Measurements from ENCODE around the gene MKLN1.

MKLN1 gene

DNA sequence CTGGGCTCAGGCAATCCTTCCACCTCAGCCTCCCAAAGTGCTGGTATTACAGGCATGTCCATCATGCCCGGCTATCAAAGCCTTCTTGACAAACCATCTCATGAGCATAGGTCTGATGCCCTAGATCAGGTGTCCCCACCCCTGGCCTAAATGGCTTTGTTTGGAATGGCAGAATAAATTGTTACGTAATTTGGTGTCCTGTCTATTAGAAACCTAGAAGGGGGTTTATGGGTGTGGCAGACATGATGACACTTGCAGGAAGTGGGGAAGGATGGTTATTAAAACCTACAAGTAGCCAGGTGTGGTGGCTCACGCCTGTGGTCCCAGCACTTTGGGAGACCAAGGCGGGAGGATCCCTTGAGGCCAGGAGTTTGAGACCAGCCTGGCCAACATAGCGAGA, 38.6 kb upstream of the MKLN1 start:
- TF ChIP-seq, protein P1, sequence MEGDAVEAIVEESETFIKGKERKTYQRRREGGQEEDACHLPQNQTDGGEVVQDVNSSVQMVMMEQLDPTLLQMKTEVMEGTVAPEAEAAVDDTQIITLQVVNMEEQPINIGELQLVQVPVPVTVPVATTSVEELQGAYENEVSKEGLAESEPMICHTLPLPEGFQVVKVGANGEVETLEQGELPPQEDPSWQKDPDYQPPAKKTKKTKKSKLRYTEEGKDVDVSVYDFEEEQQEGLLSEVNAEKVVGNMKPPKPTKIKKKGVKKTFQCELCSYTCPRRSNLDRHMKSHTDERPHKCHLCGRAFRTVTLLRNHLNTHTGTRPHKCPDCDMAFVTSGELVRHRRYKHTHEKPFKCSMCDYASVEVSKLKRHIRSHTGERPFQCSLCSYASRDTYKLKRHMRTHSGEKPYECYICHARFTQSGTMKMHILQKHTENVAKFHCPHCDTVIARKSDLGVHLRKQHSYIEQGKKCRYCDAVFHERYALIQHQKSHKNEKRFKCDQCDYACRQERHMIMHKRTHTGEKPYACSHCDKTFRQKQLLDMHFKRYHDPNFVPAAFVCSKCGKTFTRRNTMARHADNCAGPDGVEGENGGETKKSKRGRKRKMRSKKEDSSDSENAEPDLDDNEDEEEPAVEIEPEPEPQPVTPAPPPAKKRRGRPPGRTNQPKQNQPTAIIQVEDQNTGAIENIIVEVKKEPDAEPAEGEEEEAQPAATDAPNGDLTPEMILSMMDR (IDR thresholded peaks at IDR 0.05; ENCODE audit: extremely low read depth, missing control alignments) = no peak
- DNase-seq (ENCODE audit: low spot score) = no peak

- TF ChIP-seq, protein P1 (IDR thresholded peaks at IDR 0.05; ENCODE audit: extremely low read depth, missing control alignments) = no peak
- no peak for DNase-seq (ENCODE audit: low spot score)
Measured at GRCh38 chr7:131292141-131292905, 35.4 kb upstream of the MKLN1 start.

- TF ChIP-seq, protein P1 (IDR thresholded peaks at IDR 0.05; ENCODE audit: extremely low read depth, missing control alignments) = no peak
- no peak for DNase-seq (ENCODE audit: low spot score)
Measured at GRCh38 chr7:131293018-131293417, 34.7 kb upstream of the MKLN1 start.

DNA sequence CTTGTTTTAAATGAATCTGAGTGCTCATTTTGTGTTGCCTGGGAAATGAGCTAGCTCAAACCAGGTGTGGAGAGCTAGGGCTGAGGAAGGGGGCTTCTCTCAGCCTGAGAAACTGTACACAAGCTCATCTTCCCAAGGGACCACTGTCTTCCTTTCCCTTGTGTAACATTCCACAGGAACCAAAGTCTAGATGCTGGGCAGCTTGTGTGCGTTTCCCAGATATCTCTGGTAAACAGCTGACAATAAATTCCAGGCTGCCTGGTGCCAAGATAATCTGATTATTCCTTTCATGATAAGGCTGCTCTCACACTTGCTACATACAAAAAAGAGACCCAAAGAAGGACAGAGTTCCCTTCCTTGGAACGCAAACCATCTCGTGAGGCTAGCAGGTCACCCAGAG, 33.1 kb upstream of the MKLN1 start:
- no peak for DNase-seq (ENCODE audit: low spot score)
- TF ChIP-seq, protein P1 (IDR thresholded peaks at IDR 0.05; ENCODE audit: extremely low read depth, missing control alignments) = no peak

GRCh38 chr7:131298608-131298992, 29.1 kb upstream of the MKLN1 start:
- no peak for DNase-seq (ENCODE audit: low spot score)
- TF ChIP-seq, protein P1 (IDR thresholded peaks at IDR 0.05; ENCODE audit: extremely low read depth, missing control alignments) = no peak

DNA sequence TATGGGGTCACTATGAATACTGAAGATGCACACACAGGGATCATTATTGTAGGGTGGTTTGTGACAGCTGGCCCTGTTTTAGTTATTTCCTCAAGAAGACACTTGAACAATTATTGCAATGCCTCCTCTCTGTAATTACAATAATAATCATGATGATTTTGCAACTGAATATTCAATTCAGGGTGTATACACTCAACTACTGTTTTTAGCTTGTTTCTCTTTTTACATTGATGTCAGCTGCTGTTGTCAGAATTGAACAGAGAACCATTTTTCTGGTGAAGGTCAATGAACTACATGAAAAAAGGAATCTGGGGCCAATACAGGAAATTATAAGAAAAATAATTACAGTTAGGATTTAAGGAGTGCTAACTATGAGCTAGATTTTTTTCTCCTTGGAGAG, 28.6 kb upstream of the MKLN1 start:
- TF ChIP-seq, protein P1 (IDR thresholded peaks at IDR 0.05; ENCODE audit: extremely low read depth, missing control alignments) = no peak
- DNase-seq (ENCODE audit: low spot score) = no peak

DNA sequence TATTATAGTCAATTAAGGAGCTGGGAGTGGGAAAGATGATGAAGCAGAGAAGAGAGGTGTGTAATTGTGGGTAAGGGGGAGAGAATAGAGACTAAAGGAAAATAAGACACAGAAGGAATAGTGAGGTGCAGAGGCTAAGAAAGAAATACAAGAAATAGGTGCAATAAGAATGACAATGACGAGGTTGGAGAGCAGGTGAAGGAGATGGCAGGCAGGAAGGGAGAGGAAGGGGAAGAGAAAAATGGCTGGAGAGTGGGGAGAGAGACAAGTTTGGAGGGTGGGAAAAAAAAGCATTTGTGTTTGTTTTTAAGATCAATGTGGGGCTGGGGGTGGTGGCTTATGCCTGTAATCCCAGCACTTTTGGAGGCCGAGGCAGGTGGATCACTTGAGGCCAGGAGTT, 27.6 kb upstream of the MKLN1 start:
- TF ChIP-seq, protein P1 (IDR thresholded peaks at IDR 0.05; ENCODE audit: extremely low read depth, missing control alignments) = no peak
- DNase-seq (ENCODE audit: low spot score) = no peak
